Kidney (tissue), 14 donors: Measurements from ENCODE around the gene STEEP1. TPM values are rescaled to one million over a fixed set of nuclear protein-coding genes. Genes with fewer than 3 reads are reported as not detected.
"Not testable (repeated sequence)": the region's sequence is repeated elsewhere in the genome, so short reads cannot be mapped to it uniquely, and the experiment has no call there.

ENCODE experiments used
- DNase-seq, 5 donors: peaks; one replicate each; pipeline ENCODE4 v3.0.0-alpha.2; 2013 to 2020
- FAIRE-seq: peaks from 2 replicates; lab custom pipeline; 2012; peaks lifted over from hg19 to GRCh38; lab: Jason Lieb, UNC
- H3K27ac ChIP-seq, 2 donors: one replicate each; pipeline ENCODE4 v1.7.0; 2013; ENCODE audit warnings: low read depth in 2 of 2, low read length in 2 of 2, inconsistent platforms in 1 of 2
- H3K27me3 ChIP-seq: one replicate; pipeline ENCODE4 v1.7.1; 2013; ENCODE audit warnings: low read length, inconsistent platforms; ENCODE audit not compliant: control insufficient read depth, insufficient read depth
- H3K36me3 ChIP-seq, 3 donors: one replicate each; pipeline versions ENCODE4 v1.7.0 to v1.7.1; 2013; ENCODE audit warnings: low read length in 3 of 3, control low read depth in 1 of 3, inconsistent platforms in 1 of 3; ENCODE audit not compliant: insufficient read depth in 3 of 3, control insufficient read depth in 2 of 3
- H3K4me1 ChIP-seq, 3 donors: one replicate each; pipeline versions ENCODE4 v1.7.0 to v1.7.1; 2013; ENCODE audit warnings: low read length in 3 of 3, inconsistent platforms in 1 of 3, low read depth in 1 of 3; ENCODE audit not compliant: control insufficient read depth in 2 of 3, insufficient read depth in 2 of 3
- H3K4me3 ChIP-seq, 3 donors: one replicate each; pipeline versions ENCODE4 v1.7.0 to v1.8.1; 2013; ENCODE audit warnings: low read length in 3 of 3, control low read depth in 1 of 3, inconsistent platforms in 1 of 3
- H3K9ac ChIP-seq, 3 donors: one replicate each; pipeline versions ENCODE4 v1.7.0 to v1.7.1; 2013; ENCODE audit warnings: low read length in 3 of 3, control low read depth in 1 of 3, inconsistent platforms in 1 of 3
- H3K9me3 ChIP-seq, 3 donors: one replicate each; pipeline versions ENCODE4 v1.7.0 to v1.7.1; 2013; ENCODE audit warnings: low read length in 3 of 3, control low read depth in 1 of 3, inconsistent platforms in 1 of 3; ENCODE audit not compliant: control insufficient read depth in 2 of 3, insufficient read depth in 1 of 3
- intact Hi-C: fragments of 100-400 bp; cut with DNase I; formaldehyde crosslinking; loops from one replicate; pipeline ENCODE4 v1.11.1; 2022
- polyA plus RNA-seq: library from polyadenylated mRNA; stranded (reverse); fragments of 350-450 nt; fragmentation: Illumina TruSeq; extraction: RNeasy Lipid Tissue Mini Kit (QIAGEN cat#74804); gene quantifications from one replicate; pipeline ENCODE4 v1.2.3, GENCODE V29; 2014; ENCODE audit warnings: low read depth, low replicate concordance; ENCODE audit not compliant: insufficient read depth
- total RNA-seq: library from RNA; stranded (reverse); fragmentation: NEBNext Ultra II Directional; extraction: Animal tissue kit (Norgen Biotek cat#: 25700); gene quantifications from one replicate; pipeline ENCODE4 v1.2.1, GENCODE V29; 2021
- TF ChIP-seq, protein P1 (sequence below): IDR thresholded peaks from 3 replicates; pipeline ENCODE4 v1.5.1; 2012; ENCODE audit warnings: mild to moderate bottlenecking, moderate library complexity, borderline replicate concordance; ENCODE audit not compliant: insufficient read depth; ENCODE audit errors: extremely low read depth
- donor health status: control.
- donor health status: control.
- donor health status: control.
- donor health status: control.
- donor health status: control.
- donor health status: DM: yes; HTN: yes; CAD: no.
- donor health status: Normal renal cell carcinoma (clear cell type).

The STEEP1 gene
- total and polyA plus RNA-seq, 2 donors from 2014 or later, result 23.7 to 24.2 TPM

- Histone ChIP-seq H3K4me3 (no peak overlapping the region), H3K27ac (no peak overlapping the region), H3K36me3 (no peaks in the 10 kb centered on the region), H3K9ac (no peak overlapping the region), H3K4me1 (peaks cover 0 to 6% (median 5%) of the 10 kb centered on the region in 3 donors), H3K9me3 (no peaks in the 10 kb centered on the region), H3K27me3 (no peaks in the 10 kb centered on the region)
- TF ChIP-seq, protein P1, sequence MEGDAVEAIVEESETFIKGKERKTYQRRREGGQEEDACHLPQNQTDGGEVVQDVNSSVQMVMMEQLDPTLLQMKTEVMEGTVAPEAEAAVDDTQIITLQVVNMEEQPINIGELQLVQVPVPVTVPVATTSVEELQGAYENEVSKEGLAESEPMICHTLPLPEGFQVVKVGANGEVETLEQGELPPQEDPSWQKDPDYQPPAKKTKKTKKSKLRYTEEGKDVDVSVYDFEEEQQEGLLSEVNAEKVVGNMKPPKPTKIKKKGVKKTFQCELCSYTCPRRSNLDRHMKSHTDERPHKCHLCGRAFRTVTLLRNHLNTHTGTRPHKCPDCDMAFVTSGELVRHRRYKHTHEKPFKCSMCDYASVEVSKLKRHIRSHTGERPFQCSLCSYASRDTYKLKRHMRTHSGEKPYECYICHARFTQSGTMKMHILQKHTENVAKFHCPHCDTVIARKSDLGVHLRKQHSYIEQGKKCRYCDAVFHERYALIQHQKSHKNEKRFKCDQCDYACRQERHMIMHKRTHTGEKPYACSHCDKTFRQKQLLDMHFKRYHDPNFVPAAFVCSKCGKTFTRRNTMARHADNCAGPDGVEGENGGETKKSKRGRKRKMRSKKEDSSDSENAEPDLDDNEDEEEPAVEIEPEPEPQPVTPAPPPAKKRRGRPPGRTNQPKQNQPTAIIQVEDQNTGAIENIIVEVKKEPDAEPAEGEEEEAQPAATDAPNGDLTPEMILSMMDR, result no peak
- FAIRE-seq, result no peak
- intact Hi-C loops, result no loop called here
- DNase-seq, result no peak
Observed at GRCh38 chrX:119500061-119500800, 65.0 kb downstream of the STEEP1 start.

DNA sequence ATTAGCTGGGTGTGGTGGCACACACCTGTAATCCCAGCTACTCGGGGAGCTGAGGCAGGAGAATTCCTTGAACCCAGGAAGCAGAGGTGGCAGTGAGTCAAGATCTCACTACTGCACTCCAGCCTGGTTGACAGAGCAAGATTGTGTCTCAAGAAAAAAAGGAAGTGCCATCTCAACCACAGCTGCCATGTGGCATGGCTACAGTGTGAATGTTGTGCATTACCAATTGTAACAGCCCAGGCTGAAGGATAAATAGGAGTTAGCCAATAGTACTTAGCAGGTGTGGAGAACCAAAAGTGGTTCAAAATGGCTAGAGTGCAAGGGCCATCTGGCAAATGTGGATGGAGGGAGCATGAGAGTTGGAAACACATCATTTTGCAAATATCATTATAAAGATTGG, 68.0 kb downstream of the STEEP1 start:
- H3K9ac ChIP-seq, result no peak overlapping the region
- no peak for DNase-seq
- H3K36me3 ChIP-seq, result no peaks in the 10 kb centered on the region
- TF ChIP-seq, protein P1, result no peak
- no peaks in the 10 kb centered on the region for H3K4me1 ChIP-seq
- H3K9me3 ChIP-seq, result no peaks in the 10 kb centered on the region
- no peak overlapping the region for H3K27ac ChIP-seq
- intact Hi-C loops, result no loop called here
- H3K27me3 ChIP-seq, result no peaks in the 10 kb centered on the region
- H3K4me3 ChIP-seq, result no peak overlapping the region
- FAIRE-seq, result no peak

DNA sequence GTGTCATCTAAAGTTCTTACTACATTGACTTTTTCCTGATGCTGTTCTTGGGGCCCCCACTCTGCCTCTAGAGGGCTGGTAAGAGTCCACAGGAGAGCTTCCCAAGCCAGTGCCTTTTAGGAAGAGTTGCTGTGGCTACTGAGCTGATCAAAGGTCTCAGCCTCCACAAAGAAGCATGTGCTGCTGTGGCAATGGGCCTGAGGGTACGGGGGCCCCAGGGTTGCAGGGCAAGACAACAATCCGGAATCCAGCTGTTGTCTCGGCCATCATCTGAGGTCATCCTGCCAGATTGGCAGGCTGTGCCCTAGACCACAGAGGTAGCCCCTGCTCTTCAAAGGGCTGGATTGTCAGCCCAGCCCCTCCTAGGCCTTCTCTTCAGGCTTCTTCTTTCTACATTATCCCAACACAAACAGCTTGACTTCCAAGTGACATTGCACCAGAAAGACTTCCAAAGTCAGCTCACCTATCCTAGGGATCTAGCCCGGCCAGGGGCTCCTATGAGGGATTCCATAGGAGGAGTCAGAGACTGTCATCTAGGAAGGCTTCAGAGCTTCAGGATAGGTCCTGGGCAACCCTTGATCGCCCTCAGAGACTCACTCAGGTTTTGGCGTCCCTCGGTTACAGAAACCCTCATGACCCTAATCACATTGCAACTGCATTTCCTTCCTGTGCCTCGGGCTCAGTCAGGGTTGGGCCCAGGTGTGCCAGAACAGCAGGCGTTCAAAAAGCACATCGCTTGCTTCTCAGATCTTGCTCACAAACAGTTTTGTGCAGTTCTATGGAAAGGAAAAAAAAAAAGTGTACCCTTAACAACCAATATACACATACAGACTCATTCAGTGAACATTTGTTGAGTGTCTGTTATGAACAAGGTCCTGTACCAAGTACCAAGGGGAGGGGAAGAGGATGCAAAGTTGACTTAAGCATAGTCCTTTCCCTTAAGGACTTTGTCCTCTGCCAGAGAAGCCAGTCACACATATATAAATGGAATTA, 69.2 kb downstream of the STEEP1 start:
- Histone ChIP-seq H3K9ac (no peak overlapping the region), H3K27me3 (no peaks in the 10 kb centered on the region), H3K4me1 (no peaks in the 10 kb centered on the region), H3K4me3 (no peak overlapping the region), H3K27ac (no peak overlapping the region), H3K9me3 (no peaks in the 10 kb centered on the region), H3K36me3 (no peaks in the 10 kb centered on the region)
- intact Hi-C loops, result no loop called here
- no peak for FAIRE-seq
- no peak for DNase-seq
- TF ChIP-seq, protein P1, result no peak

GRCh38 chrX:119493851-119494495, 71.2 kb downstream of the STEEP1 start:
- H3K27ac ChIP-seq, H3K4me3 ChIP-seq, DNase-seq, H3K9ac ChIP-seq, H3K36me3 ChIP-seq, H3K27me3 ChIP-seq, H3K4me1 ChIP-seq, intact Hi-C loops, FAIRE-seq, H3K9me3 ChIP-seq: not testable (repeated sequence)
